Measurements from ENCODE around the gene ZCWPW1. TPM values are rescaled to one million over a fixed set of nuclear protein-coding genes. Genes with fewer than 3 reads are reported as not detected.
A peak's percentile ranks its signal among the peaks of the same experiment; 100 is the strongest.

The ZCWPW1 gene
- total RNA-seq, 3 donors from 2014 or later, result 3.9 to 12.6 (median 8.6) TPM

GRCh38 chr7:100475549-100475948 lies 47.0 kb upstream of the ZCWPW1 start:
- Histone ChIP-seq H3K4me3 (peak overlapping the region; percentile 94 to 96 (median 95)), H3K36me3 (no peaks in the 10 kb centered on the region), H3K27ac (peak overlapping the region; percentile 94 to 95), H3K27me3 (no peaks in the 10 kb centered on the region), H3K9me3 (no peaks in the 10 kb centered on the region), H3K4me1 (peaks cover 8 to 14% of the 10 kb centered on the region in 2 donors)
- TF ChIP-seq POLR2A (IDR thresholded peaks at IDR 0.05) (no peak), CTCF (IDR thresholded peaks at IDR 0.05) (no peak), POLR2AphosphoS5 (IDR thresholded peaks at IDR 0.05) (no peak)
- DNase-seq (ENCODE audit: low spot score in 2 of 2), result peak in 1 of 2 donors; percentile 55
- intact Hi-C loops (cut with DNase I; ENCODE audit: low total_unique reads), result loop anchor here (5.0 kb wide), 1 partner anchor 212 kb away; no protein-coding TSS in a partner anchor

- Histone ChIP-seq H3K27me3 (no peaks in the 10 kb centered on the region), H3K9me3 (no peaks in the 10 kb centered on the region), H3K4me1 (peaks cover 9 to 14% of the 10 kb centered on the region in 2 donors), H3K4me3 (peak overlapping the region in 2 of 3 donors; percentile 20 to 44), H3K36me3 (no peaks in the 10 kb centered on the region), H3K27ac (peak overlapping the region; percentile 73 to 89)
- no peak for TF ChIP-seq CTCF (IDR thresholded peaks at IDR 0.05)
- no peak for TF ChIP-seq POLR2AphosphoS5 (IDR thresholded peaks at IDR 0.05)
- TF ChIP-seq POLR2A (IDR thresholded peaks at IDR 0.05), result no peak
- no peak for DNase-seq (ENCODE audit: low spot score in 2 of 2)
- intact Hi-C loops (cut with DNase I; ENCODE audit: low total_unique reads), result no loop called here
These were observed 44.5 kb upstream of the ZCWPW1 start for GRCh38 chr7:100472854-100473499.

- no peak for TF ChIP-seq POLR2AphosphoS5 (IDR thresholded peaks at IDR 0.05)
- no peak for TF ChIP-seq POLR2A (IDR thresholded peaks at IDR 0.05)
- Histone ChIP-seq H3K27ac (peak overlapping the region; percentile 73 to 89), H3K4me3 (peak overlapping the region in 2 of 3 donors; percentile 20 to 44), H3K9me3 (no peaks in the 10 kb centered on the region), H3K27me3 (no peaks in the 10 kb centered on the region), H3K36me3 (no peaks in the 10 kb centered on the region), H3K4me1 (peaks cover 14 to 16% of the 10 kb centered on the region in 2 donors)
- DNase-seq (ENCODE audit: low spot score in 2 of 2), result no peak
- intact Hi-C loops (cut with DNase I; ENCODE audit: low total_unique reads), result no loop called here
These were observed 43.8 kb upstream of the ZCWPW1 start for GRCh38 chr7:100472121-100472851.

- no peak for DNase-seq (ENCODE audit: low spot score in 2 of 2)
- Histone ChIP-seq H3K4me3 (no peak overlapping the region), H3K27ac (no peak overlapping the region), H3K27me3 (no peaks in the 10 kb centered on the region), H3K4me1 (peaks cover 7 to 18% of the 10 kb centered on the region in 2 donors), H3K9me3 (no peaks in the 10 kb centered on the region), H3K36me3 (no peaks in the 10 kb centered on the region)
- intact Hi-C loops (cut with DNase I; ENCODE audit: low total_unique reads), result no loop called here
- TF ChIP-seq CTCF (IDR thresholded peaks at IDR 0.05) (no peak), POLR2AphosphoS5 (IDR thresholded peaks at IDR 0.05) (no peak), POLR2A (IDR thresholded peaks at IDR 0.05) (no peak)
These were observed 42.5 kb upstream of the ZCWPW1 start for GRCh38 chr7:100471021-100471420.

- peaks cover 7 to 18% of the 10 kb centered on the region in 2 donors for H3K4me1 ChIP-seq
- no peaks in the 10 kb centered on the region for H3K9me3 ChIP-seq
- H3K36me3 ChIP-seq, result no peaks in the 10 kb centered on the region
- peak overlapping the region; percentile 55 to 69 for H3K27ac ChIP-seq
- DNase-seq (ENCODE audit: low spot score in 2 of 2), result peak; percentile 69 to 88
- H3K4me3 ChIP-seq, result no peak overlapping the region
- intact Hi-C loops (cut with DNase I; ENCODE audit: low total_unique reads), result loop anchor here (5.0 kb wide), 1 partner anchor 93 kb away; no protein-coding TSS in a partner anchor
- H3K27me3 ChIP-seq, result no peaks in the 10 kb centered on the region
- peak; percentile 93 to 98 (median 96) for TF ChIP-seq CTCF (IDR thresholded peaks at IDR 0.05)
- TF ChIP-seq POLR2AphosphoS5 (IDR thresholded peaks at IDR 0.05), result peak in 2 of 3 donors; percentile 8 to 41
- TF ChIP-seq POLR2A (IDR thresholded peaks at IDR 0.05), result no peak
These were observed 40.9 kb upstream of the ZCWPW1 start for GRCh38 chr7:100469227-100470044.
